Measurements from ENCODE around the gene USP26.

GRCh38 chrX:133089411-133089810, 7.5 kb downstream of the USP26 start:
- no peak for TF ChIP-seq GATA3 (IDR thresholded peaks at IDR 0.05; ENCODE audit: low read depth, low read length)
- no peak for TF ChIP-seq GATA2 (IDR thresholded peaks at IDR 0.05; ENCODE audit: low read depth, low read length)

Data from SH-SY5Y (cell line).